GM12892 (cell line): ENCODE measurements around the gene TGFA.

Source experiments
- POLR2A ChIP-seq: IDR thresholded peaks from 2 replicates; pipeline ENCODE4 v1.6.1; 2011; ENCODE audit warnings: low read depth, low read length, control low read depth
- POLR2AphosphoS5 ChIP-seq: IDR thresholded peaks from 2 replicates; pipeline ENCODE4 v1.6.1; 2011; ENCODE audit warnings: low read depth, low read length, control low read depth
- TAF1 ChIP-seq: IDR thresholded peaks from 2 replicates; pipeline ENCODE4 v1.6.1; 2011; ENCODE audit warnings: low read depth, mild to moderate bottlenecking, control low read depth, low read length, borderline replicate concordance

GRCh38 chr2:70541481-70542020, 12.1 kb downstream of the TGFA start:
- TF ChIP-seq POLR2A, result no peak
- no peak for TF ChIP-seq POLR2AphosphoS5
- no peak for TF ChIP-seq TAF1
